MCF 10A (cell line): ENCODE measurements around the gene HPS3. TPM values are rescaled to one million over a fixed set of nuclear protein-coding genes. Genes with fewer than 3 reads are reported as not detected.
"Not testable (repeated sequence)": the region's sequence is repeated elsewhere in the genome, so short reads cannot be mapped to it uniquely, and the experiment has no call there.

Experiments used
- BruUV-seq: library from RNA; stranded (reverse); fragments of 400-500 nt; replicated peaks from 2 replicates; lab custom pipeline; 2021; lab: Mats Ljungman, UMichigan
- CTCF ChIA-PET: fragments of 300-600 bp; sonication (Branson Sonifier 250); formaldehyde crosslinking; extraction: SDS; loops from one replicate; lab custom pipeline; 2021; ENCODE audit warnings: antibody characterized with exemption, inconsistent platforms; lab: Yijun Ruan, JAX
- POLR2A ChIA-PET: fragments of 300-600, 350-650 bp; sonication (Branson Sonifier 250); formaldehyde crosslinking; extraction: SDS; loops from one replicate; lab custom pipeline; 2020; ENCODE audit warnings: antibody characterized with exemption, inconsistent platforms; lab: Yijun Ruan, JAX
- DNase-seq: peaks from one replicate; pipeline ENCODE4 v3.0.0-alpha.2; 2018; ENCODE audit not compliant: unreplicated experiment
- H3K27ac Mint-ChIP-seq: one replicate; pipeline ENCODE4 v1.8.0; 2022; ENCODE audit warnings: mild to moderate bottlenecking, low read depth, mixed read lengths; ENCODE audit not compliant: unreplicated experiment
- H3K27me3 Mint-ChIP-seq: one replicate; pipeline ENCODE4 v1.8.0; 2022; ENCODE audit warnings: mixed read lengths; ENCODE audit not compliant: insufficient read depth, unreplicated experiment
- H3K36me3 Mint-ChIP-seq: one replicate; pipeline ENCODE4 v1.8.0; 2022; ENCODE audit warnings: mild to moderate bottlenecking, moderate library complexity, mixed read lengths; ENCODE audit not compliant: insufficient read depth, unreplicated experiment
- H3K4me1 Mint-ChIP-seq: one replicate; pipeline ENCODE4 v1.8.0; 2022; ENCODE audit warnings: mixed read lengths; ENCODE audit not compliant: insufficient read depth, unreplicated experiment
- H3K4me3 Mint-ChIP-seq: one replicate; pipeline ENCODE4 v1.8.0; 2022; ENCODE audit warnings: mild to moderate bottlenecking, moderate library complexity, mixed read lengths; ENCODE audit not compliant: unreplicated experiment
- H3K9me3 Mint-ChIP-seq: one replicate; pipeline ENCODE4 v1.8.0; 2022; ENCODE audit warnings: mixed read lengths; ENCODE audit not compliant: unreplicated experiment
- CTCF ChIP-seq: fragments of 200-600 bp; IDR thresholded peaks from one replicate; pipeline ENCODE4 v1.8.0; 2022; ENCODE audit warnings: antibody characterized with exemption, mild to moderate bottlenecking; ENCODE audit not compliant: unreplicated experiment
- intact Hi-C: fragments of 100-400 bp; cut with micrococcal nuclease; formaldehyde crosslinking; loops from 2 replicates; pipeline ENCODE4 v1.14.1; 2022
- total RNA-seq: library from RNA; stranded (reverse); gene quantifications from 2 replicates; pipeline ENCODE4 v1.2.3, GENCODE V29; 2022

The HPS3 gene
- total RNA-seq, 1 experiment from 2014 or later: 7.7 TPM

DNA sequence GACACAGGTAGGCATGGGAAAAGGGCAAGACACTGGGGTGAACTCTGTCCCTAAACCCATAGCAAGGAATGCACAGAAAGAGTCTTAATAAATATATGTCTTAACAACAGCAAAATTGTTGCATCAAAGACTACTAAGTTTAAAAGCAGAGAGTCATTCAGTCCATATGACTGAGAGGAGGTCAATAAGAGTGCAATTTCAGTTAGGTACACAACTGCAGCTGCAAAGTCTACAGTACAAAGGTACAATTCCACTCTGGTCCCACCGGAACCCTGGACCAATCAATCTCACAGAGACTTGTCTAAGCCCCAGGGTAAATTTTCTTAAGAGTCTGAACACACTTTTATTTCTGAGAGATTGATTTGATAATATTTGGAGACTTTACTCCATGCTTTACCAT, 85.3 kb downstream of the HPS3 start:
- no peak overlapping the region for H3K4me3 Mint-ChIP-seq
- ChIA-PET POLR2A (interaction anchor here (3.5 kb wide), 1 partner anchor 10 kb away, joined by 14 read pairs; no protein-coding TSS in a partner anchor), CTCF (no interaction called here)
- H3K27ac Mint-ChIP-seq: no peak overlapping the region
- H3K9me3 Mint-ChIP-seq: no peaks in the 10 kb centered on the region
- H3K27me3 Mint-ChIP-seq: no peaks in the 10 kb centered on the region
- no TSS peak for BruUV-seq
- no peaks in the 10 kb centered on the region for H3K36me3 Mint-ChIP-seq
- no peak for DNase-seq
- intact Hi-C loops: no loop called here
- TF ChIP-seq CTCF: no peak
- H3K4me1 Mint-ChIP-seq: no peaks in the 10 kb centered on the region

- no peaks in the 10 kb centered on the region for H3K4me1 Mint-ChIP-seq
- ChIA-PET POLR2A (interaction anchor here (0.9 kb wide), 1 partner anchor 16 kb away, joined by 3 read pairs; no protein-coding TSS in a partner anchor), CTCF (interaction anchor here (0.5 kb wide), 1 partner anchor 1571 kb away, joined by 3 read pairs; no protein-coding TSS in a partner anchor)
- H3K36me3 Mint-ChIP-seq: no peaks in the 10 kb centered on the region
- H3K4me3 Mint-ChIP-seq: no peak overlapping the region
- intact Hi-C loops: no loop called here
- TF ChIP-seq CTCF: no peak
- DNase-seq: no peak
- no TSS peak for BruUV-seq
- H3K9me3 Mint-ChIP-seq: no peaks in the 10 kb centered on the region
- no peak overlapping the region for H3K27ac Mint-ChIP-seq
- H3K27me3 Mint-ChIP-seq: no peaks in the 10 kb centered on the region
Measured at GRCh38 chr3:149215515-149215914, 86.1 kb downstream of the HPS3 start.

GRCh38 chr3:149216193-149216869, 86.9 kb downstream of the HPS3 start:
- POLR2A ChIA-PET: interaction anchor here (0.9 to 1.5 kb wide), 2 partner anchors 17 to 30 kb away, joined by 3 read pairs; no protein-coding TSS in a partner anchor
- no peaks in the 10 kb centered on the region for H3K36me3 Mint-ChIP-seq
- no peaks in the 10 kb centered on the region for H3K27me3 Mint-ChIP-seq
- H3K9me3 Mint-ChIP-seq: no peaks in the 10 kb centered on the region
- intact Hi-C loops: no loop called here
- H3K27ac Mint-ChIP-seq: no peak overlapping the region
- no TSS peak for BruUV-seq
- no peak overlapping the region for H3K4me3 Mint-ChIP-seq
- TF ChIP-seq CTCF: no peak
- no peak for DNase-seq
- H3K4me1 Mint-ChIP-seq: no peaks in the 10 kb centered on the region
- CTCF ChIA-PET: interaction anchor here (0.6 to 0.7 kb wide), 2 partner anchors 56 to 60 kb away, joined by 4 to 5 read pairs; no protein-coding TSS in a partner anchor

DNA sequence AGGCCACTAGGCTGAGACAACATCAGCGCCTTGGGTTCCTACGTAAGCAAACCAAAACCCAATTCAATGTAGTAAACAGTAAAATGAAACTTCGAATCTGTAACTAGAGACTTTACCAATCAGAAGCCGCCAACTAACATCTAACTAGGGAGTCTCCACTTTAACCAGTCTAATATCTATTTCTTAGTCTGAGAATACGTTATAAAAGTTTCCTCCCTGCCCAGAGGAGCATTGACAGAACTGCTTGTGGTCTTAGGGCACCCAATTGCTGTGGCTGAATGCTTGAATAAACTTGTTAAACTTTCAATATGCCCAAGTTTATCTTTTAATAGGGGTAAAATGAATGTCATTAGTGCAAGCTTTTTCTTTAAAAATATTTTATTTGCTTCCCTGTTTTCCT, 87.9 kb downstream of the HPS3 start:
- TF ChIP-seq CTCF: no peak
- DNase-seq: no peak
- Mint-ChIP-seq H3K36me3 (no peaks in the 10 kb centered on the region), H3K4me1 (no peaks in the 10 kb centered on the region), H3K27me3 (no peaks in the 10 kb centered on the region), H3K4me3 (no peak overlapping the region), H3K27ac (no peak overlapping the region), H3K9me3 (no peaks in the 10 kb centered on the region)
- BruUV-seq: no TSS peak
- CTCF ChIA-PET: no interaction called here
- intact Hi-C loops: no loop called here
- POLR2A ChIA-PET: interaction anchor here (0.7 to 1.5 kb wide), 3 partner anchors 29 to 38 kb away, joined by 3 read pairs; no protein-coding TSS in a partner anchor

DNA sequence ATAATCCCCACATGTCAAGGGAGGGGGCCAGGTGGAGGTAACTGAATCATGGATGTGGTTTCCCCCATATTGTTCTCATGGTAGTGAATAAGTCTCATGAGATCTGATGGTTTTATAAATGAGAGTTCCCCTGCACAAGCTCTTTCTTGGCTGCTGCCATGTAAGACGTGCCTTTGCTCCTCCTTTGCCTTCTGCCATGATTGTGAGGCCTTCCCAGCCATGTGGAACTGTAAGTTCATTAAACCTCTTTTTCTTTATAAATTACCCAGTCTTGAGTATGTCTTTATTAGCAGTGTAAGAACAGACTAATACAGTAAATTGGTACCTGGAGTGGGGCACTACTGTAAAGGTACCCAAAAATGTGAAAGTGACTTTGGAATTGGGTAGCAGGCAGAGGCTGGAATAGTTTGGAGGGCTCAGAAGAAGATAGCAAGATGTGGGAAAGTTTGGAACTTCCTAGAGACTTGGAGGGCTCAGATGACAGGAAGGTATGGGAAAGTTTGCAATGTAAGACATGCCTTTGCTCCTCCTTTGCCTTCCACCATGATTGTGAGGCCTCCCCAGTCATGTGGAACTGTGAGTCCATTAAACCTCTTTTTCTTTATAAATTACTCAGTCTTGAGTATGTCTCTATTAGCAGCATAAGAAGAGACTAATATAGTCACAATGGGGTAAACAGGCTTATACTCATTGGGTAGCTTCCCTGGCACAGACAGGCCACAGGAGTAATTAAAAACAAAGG, 90.1 kb downstream of the HPS3 start:
- CTCF ChIA-PET: interaction anchor here (0.6 to 0.7 kb wide), 2 partner anchors 7 to 119 kb away, joined by 3 read pairs; no protein-coding TSS in a partner anchor

More for the DNA sequence above, 90.1 kb downstream of the HPS3 start:
- H3K27me3 Mint-ChIP-seq, BruUV-seq, H3K27ac Mint-ChIP-seq, intact Hi-C loops, H3K4me1 Mint-ChIP-seq, H3K36me3 Mint-ChIP-seq, H3K9me3 Mint-ChIP-seq, DNase-seq, H3K4me3 Mint-ChIP-seq: not testable (repeated sequence)
- POLR2A ChIA-PET: interaction anchor here (0.8 kb wide), 1 partner anchor 38 kb away, joined by 3 read pairs; no protein-coding TSS in a partner anchor
